Activated T-cell treated with anti-CD3 and anti-CD28 coated beads for 4 hours (primary cell): ENCODE measurements around the gene TIAL1.
A peak's percentile ranks its signal among the peaks of the same experiment; 100 is the strongest.
"Not testable (repeated sequence)": the region's sequence is repeated elsewhere in the genome, so short reads cannot be mapped to it uniquely, and the experiment has no call there.

Experiments used
- DNase-seq: peaks from one replicate; pipeline ENCODE4 v3.0.0-alpha.2; 2020

TIAL1 gene

GRCh38 chr10:119596537-119597404 lies at the start of gene TIAL1:
TIAL1 (minus strand) TSS chr10:119596964; CDS start chr10:119596465, 499 bp downstream.
- peak; percentile 88 for DNase-seq

- DNase-seq: no peak
Measured at GRCh38 chr10:119644994-119645393, 48.2 kb upstream of the TIAL1 start.

GRCh38 chr10:119644205-119644814 lies 47.5 kb upstream of the TIAL1 start:
- no peak for DNase-seq

GRCh38 chr10:119643306-119644204 lies 46.8 kb upstream of the TIAL1 start:
- no peak for DNase-seq

GRCh38 chr10:119642556-119643111 lies 45.9 kb upstream of the TIAL1 start:
- no peak for DNase-seq

GRCh38 chr10:119640875-119641526 lies 44.2 kb upstream of the TIAL1 start:
- DNase-seq: no peak

GRCh38 chr10:119640384-119640783 lies 43.6 kb upstream of the TIAL1 start:
- no peak for DNase-seq

GRCh38 chr10:119638982-119639381 lies 42.2 kb upstream of the TIAL1 start:
- no peak for DNase-seq

- DNase-seq: no peak
Measured at GRCh38 chr10:119637631-119638030, 40.9 kb upstream of the TIAL1 start.

GRCh38 chr10:119634219-119634544 lies 37.4 kb upstream of the TIAL1 start:
- no peak for DNase-seq

- no peak for DNase-seq
Measured at GRCh38 chr10:119633538-119634218, 36.9 kb upstream of the TIAL1 start.

GRCh38 chr10:119630300-119630699 lies 33.5 kb upstream of the TIAL1 start:
- no peak for DNase-seq

GRCh38 chr10:119625570-119626280 lies 29.0 kb upstream of the TIAL1 start:
- DNase-seq: no peak

GRCh38 chr10:119621078-119621384 lies 24.3 kb upstream of the TIAL1 start:
- DNase-seq: no peak

- no peak for DNase-seq
Measured at GRCh38 chr10:119620241-119621077, 23.7 kb upstream of the TIAL1 start.

GRCh38 chr10:119619811-119620210 lies 23.0 kb upstream of the TIAL1 start:
- not testable (repeated sequence) for DNase-seq

GRCh38 chr10:119619215-119619614 lies 22.5 kb upstream of the TIAL1 start:
- DNase-seq: no peak

- DNase-seq: no peak
Measured at GRCh38 chr10:119616882-119617570, 20.3 kb upstream of the TIAL1 start.

- no peak for DNase-seq
Measured at GRCh38 chr10:119614686-119615085, 17.9 kb upstream of the TIAL1 start.

- DNase-seq: no peak
Measured at GRCh38 chr10:119613741-119614140, 17.0 kb upstream of the TIAL1 start.
